Testis (tissue), 3 donors: ENCODE measurements around the gene COPS9. TPM values are rescaled to one million over a fixed set of nuclear protein-coding genes. Genes with fewer than 3 reads are reported as not detected.

Source experiments
- DNase-seq: peaks from one replicate; pipeline ENCODE4 v3.0.0-alpha.2; 2019
- H3K27ac ChIP-seq, 2 donors: fragments of 200-600 bp; sonication (generic); one replicate each; pipeline ENCODE4 v1.5.1; 2019
- H3K27me3 ChIP-seq: fragments of 200-600 bp; sonication (generic); one replicate; pipeline ENCODE4 v1.5.1; 2019
- H3K36me3 ChIP-seq: fragments of 200-600 bp; sonication (generic); one replicate; pipeline ENCODE4 v1.5.1; 2017; ENCODE audit warnings: low read depth; ENCODE audit errors: missing control alignments
- H3K4me1 ChIP-seq: fragments of 200-600 bp; sonication (generic); one replicate; pipeline ENCODE4 v1.5.1; 2019
- H3K4me3 ChIP-seq, 2 donors: fragments of 200-600 bp; sonication (generic); one replicate each; pipeline ENCODE4 v1.5.1; 2017 to 2019
- H3K9me3 ChIP-seq: fragments of 200-600 bp; sonication (generic); one replicate; pipeline ENCODE4 v1.5.1; 2017
- CTCF ChIP-seq, 3 experiments: fragments of 450-650 bp in 2 of 3; fragments of 200-600 bp in 1 of 3; sonication (generic) in 1 of 3; IDR thresholded peaks; one replicate each; pipeline ENCODE4 v1.5.1; 2016 to 2019; ENCODE audit warnings: antibody characterized with exemption in 3 of 3, mild to moderate bottlenecking in 2 of 3, moderate library complexity in 1 of 3
- POLR2A ChIP-seq: fragments of 450-650 bp; IDR thresholded peaks from one replicate; pipeline ENCODE4 v1.6.1; 2017; ENCODE audit warnings: antibody characterized with exemption, mild to moderate bottlenecking, moderate library complexity
- WGBS, 2 donors: methylation state at CpG; one replicate each; pipeline ENCODE4 v1.1.5; 2018; 5-methylcytosine and 5-hydroxymethylcytosine counted together
- intact Hi-C: fragments of 100-400 bp; cut with DNase I; formaldehyde crosslinking; loops from one replicate; pipeline ENCODE4 v1.15.1; 2023; ENCODE audit warnings: low total_unique reads
- polyA plus RNA-seq: library from polyadenylated mRNA; stranded (reverse); fragments of 350-450 nt; fragmentation: Illumina TruSeq; extraction: RNeasy Lipid Tissue Mini Kit (QIAGEN cat#74804); gene quantifications from one replicate; pipeline ENCODE4 v1.2.3, GENCODE V29; 2014; ENCODE audit warnings: low read depth, low replicate concordance; ENCODE audit not compliant: insufficient read depth
- total RNA-seq, 2 donors: library from RNA; depleted of rRNA; stranded (reverse); fragments of >200 nt; gene quantifications; one replicate each; pipeline ENCODE4 v1.2.3, GENCODE V29; 2016

COPS9 gene
- total and polyA plus RNA-seq, 3 donors from 2014 or later, result 167 to 201 (median 170) TPM

DNA sequence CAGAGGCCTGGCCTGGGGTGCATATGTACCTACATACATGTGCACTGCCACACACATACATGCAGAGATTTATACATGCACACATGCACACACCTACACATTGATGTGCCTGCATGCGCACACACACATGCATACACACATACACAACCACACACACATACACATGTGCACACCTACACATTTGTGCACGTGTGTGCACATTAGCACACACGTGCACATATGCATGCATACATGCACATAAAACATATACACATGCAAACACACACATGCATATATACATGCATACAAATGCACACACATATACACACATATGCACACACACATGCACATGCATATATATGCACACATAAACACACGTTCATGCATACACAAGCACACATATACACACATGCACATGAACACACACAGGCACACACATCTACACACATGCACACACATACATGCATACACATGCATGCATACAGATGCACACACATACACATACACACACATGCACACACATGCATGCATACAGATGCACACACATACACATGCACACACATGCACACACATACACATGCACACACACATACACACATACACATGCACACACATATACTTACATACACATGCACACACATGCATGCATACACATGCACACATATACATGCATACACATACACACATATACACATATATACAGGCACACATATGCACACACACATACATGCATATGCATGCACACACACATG lies 27.9 kb upstream of the COPS9 start:
- H3K27me3 ChIP-seq, result no peaks in the 10 kb centered on the region

GRCh38 chr2:240162939-240163714 lies 27.0 kb upstream of the COPS9 start:
- no peak for DNase-seq
- intact Hi-C loops, result no loop called here
- Histone ChIP-seq H3K4me1 (no peaks in the 10 kb centered on the region), H3K9me3 (no peaks in the 10 kb centered on the region), H3K27me3 (no peaks in the 10 kb centered on the region), H3K4me3 (no peak overlapping the region), H3K27ac (no peak overlapping the region), H3K36me3 (no peaks in the 10 kb centered on the region)
- TF ChIP-seq POLR2A, result no peak
- TF ChIP-seq CTCF (IDR thresholded peaks at IDR 0.05), result no peak
- 65 to 68% methylated on average over 10 to 16 of the region's 16 CpGs for WGBS, 2 donors

More for the DNA sequence above, 27.9 kb upstream of the COPS9 start:
- 82 to 96% methylated on average over 4 of the region's 4 CpGs for WGBS, 2 donors
- Histone ChIP-seq H3K4me1 (no peaks in the 10 kb centered on the region), H3K27ac (no peak overlapping the region), H3K9me3 (no peaks in the 10 kb centered on the region), H3K4me3 (no peak overlapping the region), H3K36me3 (no peaks in the 10 kb centered on the region)
- no peak for TF ChIP-seq CTCF (IDR thresholded peaks at IDR 0.05)
- no peak for TF ChIP-seq POLR2A
- intact Hi-C loops, result no loop called here
- no peak for DNase-seq

DNA sequence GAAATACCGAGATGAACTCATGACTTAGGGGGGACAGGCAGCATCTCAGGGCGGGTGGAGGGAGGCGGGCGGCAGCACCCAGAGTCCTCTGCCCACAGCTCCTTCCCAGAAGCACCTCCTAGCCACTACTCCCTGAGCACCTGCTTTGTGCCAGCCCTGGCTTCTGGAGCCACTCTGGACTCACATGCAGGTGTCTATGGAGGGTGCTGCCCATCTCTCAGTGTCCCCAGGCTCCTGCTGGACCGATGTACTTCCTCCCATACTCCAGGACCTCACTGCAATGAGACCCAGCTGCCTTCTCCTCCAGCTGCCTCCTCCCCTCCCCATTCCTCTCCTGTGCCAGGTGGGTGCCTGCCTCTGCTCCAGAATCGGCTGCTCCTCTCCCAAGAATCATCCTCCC lies 26.4 kb upstream of the COPS9 start:
- intact Hi-C loops, result no loop called here
- no peak overlapping the region for H3K27ac ChIP-seq
- no peaks in the 10 kb centered on the region for H3K36me3 ChIP-seq
- no peak for DNase-seq
- no peaks in the 10 kb centered on the region for H3K4me1 ChIP-seq
- no peaks in the 10 kb centered on the region for H3K9me3 ChIP-seq
- H3K4me3 ChIP-seq, result no peak overlapping the region
- no peaks in the 10 kb centered on the region for H3K27me3 ChIP-seq
- TF ChIP-seq POLR2A (no peak), CTCF (IDR thresholded peaks at IDR 0.05) (no peak)
- 73 to 74% methylated on average over 6 of the region's 6 CpGs for WGBS, 2 donors

DNA sequence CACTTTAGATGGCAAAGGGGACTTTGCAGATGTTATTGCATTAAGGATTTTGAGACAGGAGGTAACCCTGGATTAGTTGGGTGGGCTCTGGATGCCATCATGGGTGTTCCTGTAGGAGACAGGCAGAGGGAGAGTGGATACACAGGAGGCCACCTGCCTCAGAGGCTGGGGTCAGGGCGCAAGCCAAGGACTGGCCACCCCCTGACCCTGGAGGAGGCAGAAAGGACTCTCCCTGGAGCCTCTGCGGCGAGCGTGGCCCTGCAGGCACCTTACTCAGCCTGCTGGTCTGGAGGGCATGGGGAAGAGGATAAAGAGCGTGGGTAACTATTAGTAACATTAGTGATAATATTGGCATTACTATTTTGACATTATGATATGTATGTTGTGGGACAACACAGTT lies 25.9 kb upstream of the COPS9 start:
- Histone ChIP-seq H3K36me3 (no peaks in the 10 kb centered on the region), H3K27ac (no peak overlapping the region), H3K27me3 (no peaks in the 10 kb centered on the region), H3K9me3 (no peaks in the 10 kb centered on the region), H3K4me3 (no peak overlapping the region), H3K4me1 (no peaks in the 10 kb centered on the region)
- intact Hi-C loops, result no loop called here
- 75 to 80% methylated on average over 5 of the region's 5 CpGs for WGBS, 2 donors
- no peak for TF ChIP-seq CTCF (IDR thresholded peaks at IDR 0.05)
- no peak for TF ChIP-seq POLR2A
- no peak for DNase-seq
